Fibroblast of skin of abdomen (primary cell): ENCODE data around the gene FDX2.

Experiments used
- DNase-seq: peaks from one replicate; pipeline ENCODE4 v3.0.0-alpha.2; 2013

FDX2 gene

GRCh38 chr19:10332965-10333757 lies 17.3 kb upstream of the FDX2 start, which contains the start of gene RAVER1:
TSS of gene RAVER1 (minus strand) at chr19:10333529. CDS start at chr19:10333507, 22 bp downstream.
- DNase-seq: peak; percentile 97

DNA sequence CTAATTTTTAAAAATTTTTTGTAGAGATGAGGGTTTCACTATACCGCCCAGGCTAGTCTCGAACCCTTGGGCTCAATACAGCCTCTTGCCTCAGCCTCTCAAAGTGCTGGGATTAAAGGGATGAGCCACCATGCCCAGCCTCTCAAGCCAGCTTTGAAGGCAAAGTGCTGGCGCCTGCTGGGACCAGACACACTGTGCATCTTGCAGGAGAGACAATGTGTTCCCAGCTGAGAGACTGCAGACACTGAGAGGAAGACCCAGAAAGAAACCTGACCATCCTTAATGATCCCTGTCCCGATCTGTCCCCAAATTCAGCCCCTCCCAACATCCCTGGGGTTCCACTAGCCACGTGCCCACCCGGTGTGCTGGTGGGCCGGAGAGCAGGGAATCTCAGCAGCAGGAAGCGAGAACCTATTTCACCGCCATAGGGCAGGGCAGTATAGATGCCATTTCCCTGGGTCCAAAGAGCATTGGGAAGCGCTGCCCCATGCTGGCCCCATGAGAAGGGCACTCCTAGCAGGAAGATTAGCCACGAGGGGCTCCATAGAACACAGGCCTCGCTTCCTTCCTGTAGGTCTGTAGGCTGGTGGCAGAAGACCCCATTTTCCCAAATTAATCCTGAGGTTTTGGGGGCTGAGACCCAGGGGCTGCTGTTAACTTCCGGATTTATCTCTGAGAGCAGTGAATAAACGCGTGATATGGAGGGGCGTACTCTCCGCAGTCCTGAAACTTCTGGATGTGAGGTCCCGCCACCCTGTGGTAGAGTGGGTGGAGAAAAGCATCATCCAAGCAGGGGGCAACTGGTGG lies 16.5 kb upstream of the FDX2 start:
- no peak for DNase-seq

- DNase-seq: no peak
These were observed 13.7 kb upstream of the FDX2 start for GRCh38 chr19:10329555-10329954.

- no peak for DNase-seq
These were observed 13.0 kb upstream of the FDX2 start for GRCh38 chr19:10328558-10329429.

DNA sequence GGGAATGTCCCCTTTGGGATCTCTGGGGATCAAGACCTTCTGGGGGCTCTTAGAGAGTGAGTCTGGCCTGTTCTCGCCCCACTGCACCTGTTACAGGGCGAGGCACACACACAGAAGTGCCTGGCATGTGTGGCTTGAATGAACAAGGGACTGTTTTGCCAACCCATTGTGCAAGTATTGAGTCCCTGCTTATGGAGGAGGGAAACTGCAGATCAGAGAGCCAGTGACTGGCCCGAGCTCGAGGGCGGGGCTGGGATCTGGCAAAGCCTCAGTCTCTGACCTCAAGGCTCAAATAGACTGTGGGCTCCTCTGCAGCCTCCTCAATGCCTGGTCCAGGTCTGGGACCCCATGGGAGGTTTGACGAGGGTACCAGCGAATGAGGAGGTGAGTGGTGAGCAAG lies 12.0 kb upstream of the FDX2 start:
- DNase-seq: no peak

DNA sequence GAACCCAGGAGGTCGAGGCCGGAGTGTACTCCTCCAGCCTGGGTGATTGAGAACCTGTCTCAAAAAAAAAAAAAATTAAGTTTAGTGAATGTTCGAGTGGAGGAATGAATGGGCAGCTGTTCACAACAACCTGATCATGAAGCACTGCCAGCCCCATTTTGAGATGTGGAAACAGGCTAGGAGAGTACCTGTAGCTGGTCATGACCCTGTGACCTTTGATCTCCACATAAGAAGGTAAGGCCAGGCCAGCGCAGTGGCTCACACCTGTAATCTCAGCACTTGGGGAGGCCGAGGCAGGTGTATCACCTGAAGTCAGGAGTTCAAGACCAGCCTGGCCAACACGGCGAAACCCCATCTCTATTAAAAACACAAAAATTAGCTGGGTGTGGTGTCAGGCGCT lies 9.9 kb upstream of the FDX2 start:
- DNase-seq: no peak

GRCh38 chr19:10321874-10322835 lies 6.3 kb upstream of the FDX2 start:
- DNase-seq: no peak

DNA sequence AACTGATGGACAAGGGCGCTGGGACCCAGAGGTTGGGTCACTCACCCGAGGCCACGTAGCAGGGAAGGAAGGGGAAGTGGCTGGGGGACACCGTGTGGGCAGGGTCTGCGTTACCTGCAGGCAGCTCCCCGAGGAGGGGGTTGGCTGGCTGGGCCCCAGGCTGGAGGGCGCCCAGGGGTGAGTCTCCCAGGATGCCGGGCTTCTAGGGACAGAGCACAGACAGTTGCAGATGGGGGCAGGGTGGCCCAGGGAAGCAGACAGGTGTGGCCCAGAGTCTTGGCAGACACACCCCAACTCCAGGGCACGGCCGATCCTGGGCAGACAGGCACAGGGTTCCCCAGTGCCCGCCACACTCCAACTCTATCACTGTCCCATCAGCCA lies 5.6 kb upstream of the FDX2 start:
- no peak for DNase-seq

- DNase-seq: no peak
These were observed 5.0 kb upstream of the FDX2 start for GRCh38 chr19:10320602-10321416.

GRCh38 chr19:10318807-10319682 lies 3.2 kb upstream of the FDX2 start:
- no peak for DNase-seq

GRCh38 chr19:10317857-10318462 lies 2.1 kb upstream of the FDX2 start:
- no peak for DNase-seq

DNA sequence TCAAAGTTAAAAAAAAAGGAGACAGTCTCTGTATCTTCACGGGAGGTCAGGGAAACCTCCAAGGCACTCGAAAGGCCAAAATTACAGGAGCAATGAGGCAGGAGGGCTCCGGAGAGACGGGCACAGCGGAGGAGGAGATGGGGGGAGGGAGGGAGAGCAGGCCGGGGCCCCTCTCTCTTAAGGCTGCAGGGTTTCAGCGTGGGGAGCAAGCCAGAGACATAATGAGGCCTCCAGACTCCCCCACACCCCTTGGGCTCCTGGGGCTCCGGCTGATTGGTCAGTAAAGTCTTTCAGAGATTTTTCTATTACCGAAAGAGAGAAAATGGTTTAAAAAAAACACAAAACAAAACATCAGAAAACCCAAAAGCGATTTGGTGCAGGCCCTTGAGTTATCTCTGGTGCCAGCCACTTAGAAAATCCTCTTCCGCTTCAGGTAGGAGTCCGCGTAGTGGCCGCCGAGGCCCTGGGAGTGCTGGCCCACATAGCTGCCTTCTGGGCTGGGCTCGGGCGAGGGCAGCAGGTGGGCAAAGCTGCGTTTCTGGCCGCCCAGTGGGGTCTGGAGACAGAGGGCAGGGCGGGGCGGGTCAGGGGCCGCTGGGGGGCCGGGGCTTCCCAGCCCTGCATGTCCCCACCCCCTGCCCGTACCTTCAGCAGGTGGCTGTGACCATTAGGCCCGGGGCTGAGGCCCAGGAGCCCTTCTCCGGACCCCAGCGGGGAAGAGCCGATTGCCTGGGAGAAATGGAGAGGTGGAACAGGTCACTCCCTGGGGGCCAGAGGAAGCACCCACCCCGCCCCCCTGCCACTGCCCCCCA lies 1.4 kb upstream of the FDX2 start:
- no peak for DNase-seq

- no peak for DNase-seq
These were observed 622 bp upstream of the FDX2 start for GRCh38 chr19:10316229-10317044.

DNA sequence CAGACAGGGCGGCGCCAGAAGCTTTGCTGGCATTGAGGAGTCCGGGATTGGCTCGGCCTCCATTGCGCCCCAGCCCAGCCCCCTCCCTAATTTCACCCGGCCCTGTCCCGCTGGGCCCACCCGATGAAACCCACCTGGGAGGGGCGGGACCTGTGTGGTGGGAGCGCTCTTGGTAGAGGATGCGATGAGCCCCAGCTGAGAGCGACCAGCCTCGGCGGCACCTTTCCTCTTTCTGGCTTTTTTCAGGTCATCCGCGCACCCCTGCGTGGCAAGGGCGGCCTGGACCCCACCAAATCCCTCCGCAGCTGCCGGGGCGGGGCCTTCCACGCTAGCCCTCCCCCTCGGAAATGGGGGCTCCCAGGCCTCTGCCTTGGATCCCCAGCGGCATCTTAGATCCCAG lies 6.4 kb downstream of the FDX2 start, which contains the start of gene ZGLP1:
Gene ZGLP1, minus strand, starts transcription at position 393 of the 400 bp plus-strand sequence.
- DNase-seq: no peak

- DNase-seq: no peak
These were observed 9.5 kb downstream of the FDX2 start for GRCh38 chr19:10306327-10306726.

DNA sequence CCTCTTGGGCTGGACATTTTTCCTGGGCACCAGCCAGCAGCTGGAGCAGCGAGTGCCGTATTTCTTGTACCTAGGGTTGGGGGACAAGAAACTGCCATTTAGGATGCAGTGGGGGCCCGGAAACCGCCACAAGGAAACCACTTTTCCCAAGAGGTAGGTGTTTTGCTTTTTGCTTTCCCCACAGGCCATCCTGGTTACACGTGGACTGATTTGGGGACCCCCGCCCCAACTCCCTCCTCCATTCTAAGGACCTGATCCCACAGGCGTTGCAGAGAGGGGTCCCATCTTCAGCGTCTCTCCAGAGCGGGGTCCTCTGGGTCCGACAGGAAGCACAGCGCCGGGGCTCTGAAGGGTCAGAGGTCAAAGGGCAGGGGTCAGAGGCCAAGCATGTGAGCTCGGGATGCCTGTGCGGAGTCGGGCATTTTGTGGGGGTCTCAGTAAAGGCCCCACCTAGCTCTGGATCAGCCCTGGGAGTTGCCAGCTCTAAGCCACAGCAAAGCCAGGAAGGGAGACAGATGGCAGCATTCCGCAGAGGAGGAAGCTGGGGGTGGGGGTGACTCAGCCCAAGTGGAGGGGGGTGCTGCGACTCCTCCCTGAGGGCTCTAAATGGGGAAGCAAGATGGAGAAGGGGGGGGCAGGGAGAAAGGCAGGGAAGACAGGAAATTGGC lies 10.5 kb downstream of the FDX2 start:
- peak; percentile 80 for DNase-seq
